Thyroid gland (tissue), 4 donors: ENCODE results near the gene SLC6A6.

Experiments used
- POLR2A ChIP-seq, 2 donors: fragments of 450-650 bp; IDR thresholded peaks; one replicate each; pipeline ENCODE4 v1.6.1; 2017; ENCODE audit warnings: antibody characterized with exemption in 2 of 2, mild to moderate bottlenecking in 2 of 2, moderate library complexity in 1 of 2
- TF ChIP-seq, protein P1 (sequence below), 6 experiments: fragments of 200-600 bp in 3 of 6; fragments of 450-650 bp in 3 of 6; sonication (generic) in 3 of 6; IDR thresholded peaks; one replicate each; pipeline ENCODE4 v1.5.1; 2016 to 2019; ENCODE audit warnings: antibody characterized with exemption in 6 of 6, mild to moderate bottlenecking in 2 of 6, inconsistent platforms in 1 of 6, moderate library complexity in 1 of 6

DNA sequence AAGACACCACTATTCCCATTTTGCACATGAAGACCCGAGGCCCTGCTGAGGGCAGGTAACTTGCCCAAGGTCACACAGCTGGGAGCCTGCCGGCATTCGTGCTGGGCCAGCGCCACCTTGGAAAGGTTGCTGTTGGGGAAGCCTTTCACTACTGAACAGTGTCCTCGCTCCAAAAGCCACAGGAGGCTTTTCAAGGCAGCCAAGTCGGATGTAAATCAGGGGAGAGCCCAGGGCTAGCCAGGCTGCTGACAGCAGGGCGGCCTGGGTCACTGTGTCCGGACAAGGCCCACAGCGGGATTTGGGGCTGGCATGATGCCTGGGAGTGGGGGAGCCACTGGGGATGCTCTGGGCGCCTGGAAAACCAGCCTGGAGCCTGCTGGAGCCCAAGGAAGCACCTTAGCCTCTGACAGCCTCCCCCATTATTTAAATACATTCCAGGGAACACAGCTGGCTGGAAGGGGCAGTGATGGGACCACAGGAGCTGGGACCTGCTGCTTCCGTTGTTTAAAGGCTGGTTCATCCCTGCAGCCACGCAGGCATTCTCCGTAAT lies 10.5 kb downstream of the SLC6A6 start:
- TF ChIP-seq, protein P1, sequence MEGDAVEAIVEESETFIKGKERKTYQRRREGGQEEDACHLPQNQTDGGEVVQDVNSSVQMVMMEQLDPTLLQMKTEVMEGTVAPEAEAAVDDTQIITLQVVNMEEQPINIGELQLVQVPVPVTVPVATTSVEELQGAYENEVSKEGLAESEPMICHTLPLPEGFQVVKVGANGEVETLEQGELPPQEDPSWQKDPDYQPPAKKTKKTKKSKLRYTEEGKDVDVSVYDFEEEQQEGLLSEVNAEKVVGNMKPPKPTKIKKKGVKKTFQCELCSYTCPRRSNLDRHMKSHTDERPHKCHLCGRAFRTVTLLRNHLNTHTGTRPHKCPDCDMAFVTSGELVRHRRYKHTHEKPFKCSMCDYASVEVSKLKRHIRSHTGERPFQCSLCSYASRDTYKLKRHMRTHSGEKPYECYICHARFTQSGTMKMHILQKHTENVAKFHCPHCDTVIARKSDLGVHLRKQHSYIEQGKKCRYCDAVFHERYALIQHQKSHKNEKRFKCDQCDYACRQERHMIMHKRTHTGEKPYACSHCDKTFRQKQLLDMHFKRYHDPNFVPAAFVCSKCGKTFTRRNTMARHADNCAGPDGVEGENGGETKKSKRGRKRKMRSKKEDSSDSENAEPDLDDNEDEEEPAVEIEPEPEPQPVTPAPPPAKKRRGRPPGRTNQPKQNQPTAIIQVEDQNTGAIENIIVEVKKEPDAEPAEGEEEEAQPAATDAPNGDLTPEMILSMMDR (IDR thresholded peaks at IDR 0.05) = no peak
- TF ChIP-seq POLR2A (IDR thresholded peaks at IDR 0.05) = no peak
